LNCAP (cell line): ENCODE results near the gene CMC2.

Experiments
- TF ChIP-seq, protein P1 (sequence below): fragments of 450-650 bp; IDR thresholded peaks from 2 replicates; pipeline ENCODE4 v1.5.1; 2017; ENCODE audit warnings: mild to moderate bottlenecking

CMC2 gene

DNA sequence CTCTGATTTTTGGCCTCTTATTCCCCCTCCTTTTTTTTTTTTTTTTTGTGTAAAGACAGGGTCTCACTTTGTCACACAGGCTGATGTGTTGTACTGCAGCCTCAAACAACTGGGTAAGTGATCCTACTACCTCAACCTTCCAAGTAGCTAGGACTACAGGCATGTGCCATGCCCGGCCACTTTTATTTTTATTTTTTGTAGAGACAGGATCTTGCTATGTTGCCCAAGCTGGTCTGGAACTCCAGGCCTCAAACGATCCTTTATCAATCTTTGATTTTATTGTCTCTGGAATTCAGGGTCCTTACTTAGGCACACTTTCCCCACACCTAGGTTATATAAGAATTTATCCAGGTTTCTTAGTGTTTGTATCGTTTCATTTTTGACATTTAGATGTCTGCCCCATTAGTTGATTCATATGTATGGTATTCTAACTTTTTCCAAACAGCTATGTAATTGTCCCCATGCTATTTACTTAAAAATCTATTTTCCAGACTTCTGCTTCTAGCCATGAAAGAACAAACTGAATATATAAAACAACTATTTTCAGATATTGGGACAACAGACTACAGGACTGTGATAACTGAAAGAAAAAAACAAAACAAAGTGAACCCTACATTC lies 13.9 kb downstream of the CMC2 start:
- TF ChIP-seq, protein P1, sequence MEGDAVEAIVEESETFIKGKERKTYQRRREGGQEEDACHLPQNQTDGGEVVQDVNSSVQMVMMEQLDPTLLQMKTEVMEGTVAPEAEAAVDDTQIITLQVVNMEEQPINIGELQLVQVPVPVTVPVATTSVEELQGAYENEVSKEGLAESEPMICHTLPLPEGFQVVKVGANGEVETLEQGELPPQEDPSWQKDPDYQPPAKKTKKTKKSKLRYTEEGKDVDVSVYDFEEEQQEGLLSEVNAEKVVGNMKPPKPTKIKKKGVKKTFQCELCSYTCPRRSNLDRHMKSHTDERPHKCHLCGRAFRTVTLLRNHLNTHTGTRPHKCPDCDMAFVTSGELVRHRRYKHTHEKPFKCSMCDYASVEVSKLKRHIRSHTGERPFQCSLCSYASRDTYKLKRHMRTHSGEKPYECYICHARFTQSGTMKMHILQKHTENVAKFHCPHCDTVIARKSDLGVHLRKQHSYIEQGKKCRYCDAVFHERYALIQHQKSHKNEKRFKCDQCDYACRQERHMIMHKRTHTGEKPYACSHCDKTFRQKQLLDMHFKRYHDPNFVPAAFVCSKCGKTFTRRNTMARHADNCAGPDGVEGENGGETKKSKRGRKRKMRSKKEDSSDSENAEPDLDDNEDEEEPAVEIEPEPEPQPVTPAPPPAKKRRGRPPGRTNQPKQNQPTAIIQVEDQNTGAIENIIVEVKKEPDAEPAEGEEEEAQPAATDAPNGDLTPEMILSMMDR, result no peak

DNA sequence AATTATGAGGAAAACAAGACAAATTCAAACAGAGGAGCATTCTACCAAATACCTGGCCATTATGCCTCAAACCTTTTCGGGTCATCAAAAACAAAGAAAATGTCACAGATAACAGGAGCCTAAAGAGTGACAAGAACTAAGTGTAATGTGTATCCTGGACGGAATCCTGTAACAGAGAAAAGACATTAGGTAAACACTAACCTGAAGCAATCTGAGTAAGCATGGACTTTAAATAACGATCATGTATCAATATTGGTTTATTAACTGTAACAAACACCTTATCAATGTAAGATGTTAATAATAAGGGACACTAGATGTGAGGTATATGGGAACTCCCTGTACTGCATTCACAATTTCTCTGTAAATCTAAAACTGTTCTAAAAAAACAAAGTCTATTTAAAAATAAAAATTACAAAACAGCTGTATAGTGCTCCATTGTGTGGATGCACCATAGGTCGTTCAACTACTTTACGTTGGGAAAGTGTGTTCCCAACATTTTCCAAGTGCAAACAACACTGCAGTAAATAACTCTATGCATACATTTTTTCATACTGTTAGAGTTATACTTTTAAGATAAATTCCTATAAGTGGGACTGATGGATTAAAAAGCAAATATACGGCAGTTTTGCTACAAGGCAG lies 14.8 kb downstream of the CMC2 start:
- TF ChIP-seq, protein P1, result no peak

DNA sequence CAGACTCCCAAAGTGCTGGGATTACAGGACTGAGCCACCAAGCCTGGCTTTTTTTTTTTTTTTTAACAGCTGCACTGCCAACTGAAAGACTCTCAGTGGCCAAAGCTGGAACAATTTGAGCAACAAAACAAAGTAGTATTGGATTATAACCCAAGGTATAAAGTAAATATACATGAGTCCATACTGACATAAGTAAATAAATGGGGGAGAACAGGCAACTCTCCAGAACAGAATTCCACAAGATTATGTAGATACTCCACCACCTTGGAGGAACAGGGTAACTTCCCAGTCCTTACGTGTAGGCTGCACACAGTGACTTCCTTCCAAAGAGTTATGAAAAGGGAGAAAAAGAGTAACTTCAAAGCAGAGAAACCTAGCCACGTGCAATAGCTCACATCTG lies 15.7 kb downstream of the CMC2 start:
- TF ChIP-seq, protein P1, result no peak

DNA sequence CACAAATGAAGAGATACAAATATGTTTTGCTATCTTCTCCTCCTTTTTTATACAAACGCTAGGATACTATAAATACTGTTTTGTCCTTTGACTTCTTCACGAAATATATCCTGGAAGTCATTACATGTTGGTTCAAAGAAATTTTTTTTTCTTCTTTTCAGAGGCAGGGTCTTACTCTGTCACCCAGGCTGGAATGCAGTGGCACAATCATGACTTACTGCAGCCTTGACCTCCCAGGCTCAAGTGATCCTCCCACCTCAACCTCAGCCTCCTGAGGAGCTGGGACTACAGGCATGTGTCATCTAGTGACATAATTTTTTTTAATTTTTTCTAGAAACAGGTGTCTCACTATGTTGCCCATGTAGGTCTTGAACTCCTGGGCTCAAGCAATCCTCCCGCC lies 16.1 kb downstream of the CMC2 start:
- TF ChIP-seq, protein P1, result no peak

DNA sequence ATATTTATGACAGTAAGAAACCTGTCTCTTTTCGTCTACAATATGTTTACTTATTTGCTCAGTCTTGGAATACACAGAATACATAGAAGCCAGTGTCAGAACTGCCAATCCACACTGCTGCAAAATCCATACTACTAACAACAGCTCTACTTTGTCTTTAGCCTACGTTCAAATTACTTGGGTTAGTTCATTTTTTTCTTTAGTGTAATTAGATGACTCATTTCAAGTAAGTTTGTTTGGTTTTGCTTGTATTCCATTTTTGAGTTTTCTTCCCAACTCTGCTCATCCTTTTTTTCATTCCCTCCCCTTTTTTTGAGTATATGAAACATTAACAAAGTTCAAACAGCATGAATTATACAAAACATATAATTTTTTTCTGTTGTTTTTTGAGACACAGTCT lies 16.9 kb downstream of the CMC2 start:
- TF ChIP-seq, protein P1, result no peak

DNA sequence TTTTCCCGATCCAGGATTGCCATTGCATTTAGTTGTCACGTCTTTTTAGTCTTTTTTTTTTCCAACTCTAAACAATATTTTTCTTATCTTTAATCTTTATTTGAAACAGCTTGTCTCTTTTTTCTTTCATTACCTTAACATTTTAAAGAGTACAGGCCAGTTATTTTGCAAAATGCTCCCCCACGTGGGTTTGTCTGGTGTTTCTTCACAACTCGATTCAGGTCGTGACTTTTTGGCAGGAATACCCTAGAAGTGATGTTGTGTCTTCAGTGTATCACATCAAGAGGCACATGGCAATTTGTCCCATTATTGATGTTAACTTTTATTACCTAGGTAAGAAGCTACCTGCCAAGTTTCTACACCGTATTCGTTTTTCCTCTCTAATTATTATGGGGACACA lies 17.9 kb downstream of the CMC2 start:
- TF ChIP-seq, protein P1, result no peak; the same call in 1 of the 2 replicates

DNA sequence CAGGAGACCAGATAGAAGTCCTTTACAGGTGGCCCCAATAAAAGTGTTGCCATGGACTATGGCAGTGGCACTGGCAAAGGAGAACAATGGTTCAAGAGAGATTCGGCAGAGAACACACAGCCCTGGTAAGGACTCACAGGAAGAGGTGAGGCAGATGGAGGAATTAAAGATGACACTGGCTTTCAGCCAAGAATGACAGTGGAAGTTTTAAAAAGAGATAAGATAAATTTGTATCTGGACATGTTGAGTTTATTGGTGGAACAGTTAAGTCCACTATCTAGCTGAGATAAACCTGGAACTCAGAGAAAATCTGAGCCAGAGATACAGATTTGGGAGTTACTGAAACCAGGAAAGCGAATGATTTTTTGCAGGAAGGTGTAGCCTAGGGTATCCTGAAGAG lies 20.1 kb downstream of the CMC2 start:
- TF ChIP-seq, protein P1, result no peak
